Left cardiac atrium (tissue), 4 donors: Measurements from ENCODE around the gene PABPN1. TPM values are rescaled to one million over a fixed set of nuclear protein-coding genes. Genes with fewer than 3 reads are reported as not detected.
"Not testable (repeated sequence)": the region's sequence is repeated elsewhere in the genome, so short reads cannot be mapped to it uniquely, and the experiment has no call there.

Experiments
- ATAC-seq, 2 donors: fragments of 200-7000 bp; cut with Tn5 transposase; one replicate each; pipeline ENCODE4 v1.9.1; 2020; ENCODE audit warnings: mild to moderate bottlenecking in 2 of 2, moderate library complexity in 2 of 2
- DNase-seq: peaks from one replicate; pipeline ENCODE4 v3.0.0-alpha.2; 2020
- intact Hi-C, 2 donors: fragments of 100-400 bp; cut with DNase I; formaldehyde crosslinking; loops; one replicate each; pipeline versions ENCODE4 v1.14.1 to v1.15.1; 2022 to 2023
- total RNA-seq, 2 donors: library from RNA; stranded (reverse); fragmentation: NEBNext Ultra II Directional; extraction: Animal tissue kit (Norgen Biotek cat#: 25700); gene quantifications; one replicate each; pipeline ENCODE4 v1.2.1, GENCODE V29; 2021
- donor health status: DM: no; HTN: yes; CAD: no.
- donor health status: DM: no; HTN: yes; CAD: no; lungs with severe emphysema.
- donor health status: DM: yes; HTN: yes; CAD: no.
- donor health status: Dilated cardiomyopathy.

Gene PABPN1
- total RNA-seq, 2 donors from 2014 or later = 74.4 to 94.1 TPM

DNA sequence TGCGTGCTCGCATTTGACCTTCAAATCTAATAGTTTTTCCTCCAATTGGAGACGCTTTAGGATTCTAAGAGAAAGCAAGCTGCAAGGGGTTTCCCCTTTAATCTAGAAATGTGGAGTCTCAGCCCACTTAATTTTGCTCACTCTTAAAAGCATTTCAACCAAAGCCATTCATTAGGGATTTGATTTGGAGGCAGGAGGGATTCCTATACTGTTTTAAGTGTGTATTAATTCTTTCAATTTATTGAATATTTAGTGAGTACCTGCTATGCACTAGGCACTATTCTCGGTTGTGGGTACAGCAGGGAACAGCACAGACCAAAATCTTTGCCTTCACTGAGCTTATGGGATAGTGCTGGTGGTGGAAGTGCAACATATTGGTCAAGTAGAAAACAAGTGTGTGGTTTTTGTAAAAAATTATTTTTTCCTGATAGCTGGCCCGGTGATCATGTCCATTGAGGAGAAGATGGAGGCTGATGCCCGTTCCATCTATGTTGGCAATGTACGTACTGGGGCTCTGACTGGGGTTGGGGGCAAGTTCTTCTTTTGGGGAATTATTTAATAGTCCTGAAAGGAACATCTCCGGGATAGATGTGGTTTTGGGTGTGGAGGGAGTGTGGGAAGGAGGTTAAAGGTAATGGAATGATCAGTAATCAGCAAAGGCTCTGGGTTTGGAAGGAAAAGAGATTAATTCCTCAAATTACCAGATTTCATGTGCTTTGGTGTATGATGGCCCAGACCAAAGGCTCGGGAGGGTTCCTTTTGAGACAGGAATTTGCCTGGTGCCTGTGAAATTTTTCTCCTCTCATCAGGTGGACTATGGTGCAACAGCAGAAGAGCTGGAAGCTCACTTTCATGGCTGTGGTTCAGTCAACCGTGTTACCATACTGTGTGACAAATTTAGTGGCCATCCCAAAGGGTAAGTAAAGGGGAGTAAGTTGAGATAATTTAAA is 1.6 kb downstream of the PABPN1 start:
- intact Hi-C loops = loop anchor here (5.0 to 10.0 kb wide), 3 partner anchors 132 to 242 kb away; partner anchors contain the start of genes AP1G2 (in 1 of the 2) and NGDN (in 1 of the 2)
- no peak for DNase-seq
- ATAC-seq = no peak

DNA sequence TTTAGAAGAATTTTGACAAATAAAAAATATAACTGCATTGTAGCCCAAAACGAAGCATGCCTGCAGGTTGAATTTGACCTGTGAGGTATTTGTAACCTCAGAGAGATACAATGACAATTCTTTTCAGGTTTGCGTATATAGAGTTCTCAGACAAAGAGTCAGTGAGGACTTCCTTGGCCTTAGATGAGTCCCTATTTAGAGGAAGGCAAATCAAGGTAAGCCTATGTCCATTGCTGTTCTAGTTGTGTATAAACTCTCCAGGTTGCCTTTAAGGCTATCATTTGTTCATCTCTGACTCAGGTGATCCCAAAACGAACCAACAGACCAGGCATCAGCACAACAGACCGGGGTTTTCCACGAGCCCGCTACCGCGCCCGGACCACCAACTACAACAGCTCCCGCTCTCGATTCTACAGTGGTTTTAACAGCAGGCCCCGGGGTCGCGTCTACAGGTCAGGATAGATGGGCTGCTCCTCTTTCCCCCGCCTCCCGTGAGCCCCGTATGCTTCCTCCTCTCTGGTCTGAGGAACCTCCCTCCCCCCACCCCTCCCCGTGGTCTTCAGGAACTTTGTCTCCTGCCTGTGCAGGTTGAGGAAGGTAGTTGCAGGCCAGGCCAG is 2.7 kb downstream of the PABPN1 start:
- DNase-seq = no peak
- intact Hi-C loops = loop anchor here (5.0 to 10.0 kb wide), 3 partner anchors 131 to 241 kb away; partner anchors contain the start of genes AP1G2 (in 1 of the 2) and NGDN (in 1 of the 2)
- ATAC-seq = no peak

DNA sequence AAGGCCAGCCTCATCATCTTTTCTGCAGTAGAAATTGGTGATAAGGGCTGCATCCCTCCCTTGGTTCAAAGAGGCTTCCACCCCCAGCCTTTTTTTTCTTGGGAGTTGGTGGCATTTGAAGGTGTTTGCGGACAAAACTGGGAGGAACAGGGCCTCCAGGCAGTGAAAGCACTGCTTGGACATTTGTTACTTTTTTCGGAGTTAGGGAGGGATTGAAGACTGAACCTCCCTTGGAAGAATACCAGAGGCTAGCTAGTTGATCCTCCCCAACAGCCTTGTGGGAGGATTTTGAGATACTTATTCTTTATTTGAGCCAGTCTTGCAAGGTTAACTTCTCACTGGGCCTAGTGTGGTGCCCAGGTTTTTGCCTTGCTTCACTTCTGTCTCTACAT is 3.2 kb downstream of the PABPN1 start:
- DNase-seq = no peak
- intact Hi-C loops = loop anchor here (5.0 to 10.0 kb wide), 3 partner anchors 130 to 240 kb away; partner anchors contain the start of genes AP1G2 (in 1 of the 2) and NGDN (in 1 of the 2)
- ATAC-seq = no peak

DNA sequence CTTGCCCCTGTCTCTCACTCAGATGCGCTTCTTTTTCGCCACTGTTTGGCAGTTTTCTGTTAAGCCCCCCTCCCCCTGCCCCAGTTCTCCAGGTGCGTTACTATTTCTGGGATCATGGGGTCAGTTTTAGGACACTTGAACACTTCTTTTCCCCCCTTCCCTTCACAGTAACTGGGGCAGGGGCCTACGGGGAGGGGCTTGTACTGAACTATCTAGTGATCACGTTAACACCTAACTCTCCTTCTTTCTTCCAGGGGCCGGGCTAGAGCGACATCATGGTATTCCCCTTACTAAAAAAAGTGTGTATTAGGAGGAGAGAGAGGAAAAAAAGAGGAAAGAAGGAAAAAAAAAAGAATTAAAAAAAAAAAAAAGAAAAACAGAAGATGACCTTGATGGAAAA is 3.7 kb downstream of the PABPN1 start:
- DNase-seq (no peak), ATAC-seq (no peak)
- intact Hi-C loops = loop anchor here (5.0 to 10.0 kb wide), 4 partner anchors 37 to 240 kb away; partner anchors contain the start of genes AP1G2 (in 1 of the 2) and NGDN (in 1 of the 2)

DNA sequence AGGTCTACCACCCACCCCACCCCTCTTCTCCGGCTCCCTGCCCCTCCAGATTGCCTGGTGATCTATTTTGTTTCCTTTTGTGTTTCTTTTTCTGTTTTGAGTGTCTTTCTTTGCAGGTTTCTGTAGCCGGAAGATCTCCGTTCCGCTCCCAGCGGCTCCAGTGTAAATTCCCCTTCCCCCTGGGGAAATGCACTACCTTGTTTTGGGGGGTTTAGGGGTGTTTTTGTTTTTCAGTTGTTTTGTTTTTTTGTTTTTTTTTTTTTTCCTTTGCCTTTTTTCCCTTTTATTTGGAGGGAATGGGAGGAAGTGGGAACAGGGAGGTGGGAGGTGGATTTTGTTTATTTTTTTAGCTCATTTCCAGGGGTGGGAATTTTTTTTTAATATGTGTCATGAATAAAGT is 4.5 kb downstream of the PABPN1 start:
- intact Hi-C loops = loop anchor here (5.0 to 10.0 kb wide), 3 partner anchors 37 to 239 kb away; partner anchors contain the start of gene AP1G2 (in 1 of the 2)
- not testable (repeated sequence) for ATAC-seq, DNase-seq

DNA sequence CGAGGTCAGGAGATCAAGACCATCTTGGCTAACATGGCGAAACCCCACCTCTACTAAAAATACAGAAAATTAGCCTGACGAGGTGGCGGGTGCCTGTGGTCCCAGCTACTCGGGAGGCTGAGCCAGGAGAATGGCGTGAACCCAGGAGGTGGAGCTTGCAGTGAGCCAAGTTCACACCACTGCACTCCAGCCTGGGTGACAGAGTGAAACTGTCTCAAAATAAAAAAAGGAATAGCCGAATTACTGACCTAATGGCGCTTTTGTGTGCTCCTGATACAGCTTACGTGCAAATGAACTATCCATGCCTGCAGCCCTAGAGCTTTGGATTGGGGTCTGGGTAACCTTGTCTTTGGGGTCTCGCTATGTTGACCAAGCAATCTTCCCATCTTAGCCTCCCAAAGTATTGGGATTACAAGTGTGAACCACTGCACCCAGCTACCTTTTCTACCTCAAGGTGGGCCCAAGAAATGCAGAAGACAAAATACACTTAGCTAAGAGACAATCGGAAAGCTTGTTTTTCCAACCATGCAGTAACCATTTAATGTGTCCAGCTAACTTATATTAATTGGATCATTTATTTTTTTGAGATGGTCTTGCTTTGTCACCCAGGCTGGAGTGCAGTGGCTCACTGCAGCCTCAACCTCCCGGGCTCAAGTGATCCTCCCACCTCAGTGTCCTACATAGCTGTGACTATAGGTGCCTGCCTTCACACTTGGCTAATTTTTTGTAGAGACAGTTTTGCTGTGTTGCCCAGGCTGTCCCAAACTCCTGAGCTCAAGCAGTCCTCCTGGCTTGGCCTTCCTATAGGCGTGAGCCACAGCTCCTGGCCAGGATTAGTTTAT is 5.5 kb downstream of the PABPN1 start:
- intact Hi-C loops = loop anchor here (5.0 to 10.0 kb wide), 3 partner anchors 36 to 238 kb away; partner anchors contain the start of gene AP1G2 (in 1 of the 2)
- no peak for ATAC-seq
- DNase-seq = no peak

DNA sequence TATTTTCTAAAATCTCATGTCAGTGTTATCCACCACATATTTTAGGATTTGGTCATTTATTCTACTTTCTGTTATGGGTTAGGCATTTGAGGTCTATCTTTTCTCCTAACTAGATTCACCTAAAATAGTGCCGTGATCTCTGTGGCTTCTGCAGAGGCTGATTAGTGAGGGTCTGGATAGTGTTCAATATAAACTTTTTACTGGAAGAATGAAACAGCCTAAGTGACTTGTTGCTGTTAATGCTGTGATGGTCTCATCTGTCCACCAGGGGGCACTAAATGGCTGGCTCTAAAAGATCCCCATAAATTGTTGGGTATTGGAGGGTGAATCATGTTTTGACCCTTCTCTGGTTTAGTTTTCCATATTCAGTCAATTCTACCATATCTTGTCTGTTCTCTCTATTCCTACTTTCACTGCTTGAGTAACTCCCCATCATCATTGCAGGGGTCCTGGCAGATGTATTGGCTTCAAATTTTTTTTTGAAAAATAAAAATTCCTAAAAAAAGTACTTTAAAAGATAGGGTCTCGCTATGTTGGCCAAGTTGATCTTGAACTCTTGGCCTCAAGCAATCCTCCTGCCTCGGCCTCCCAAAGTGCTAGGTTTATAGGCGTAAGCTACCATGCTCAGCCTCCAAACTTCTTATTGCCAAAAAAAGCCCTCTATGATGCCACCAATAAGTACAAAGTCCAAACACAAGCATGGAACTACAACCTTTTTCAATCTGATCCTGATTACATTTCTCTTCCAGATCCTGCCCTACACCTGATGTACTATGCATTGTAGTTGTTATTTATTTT is 6.9 kb downstream of the PABPN1 start:
- intact Hi-C loops = loop anchor here (2.0 to 10.0 kb wide), 4 partner anchors 34 to 237 kb away; partner anchors contain the start of gene AP1G2 (in 1 of the 2)
- peak; percentile 64 to 68 for ATAC-seq
- peak; percentile 72 for DNase-seq

DNA sequence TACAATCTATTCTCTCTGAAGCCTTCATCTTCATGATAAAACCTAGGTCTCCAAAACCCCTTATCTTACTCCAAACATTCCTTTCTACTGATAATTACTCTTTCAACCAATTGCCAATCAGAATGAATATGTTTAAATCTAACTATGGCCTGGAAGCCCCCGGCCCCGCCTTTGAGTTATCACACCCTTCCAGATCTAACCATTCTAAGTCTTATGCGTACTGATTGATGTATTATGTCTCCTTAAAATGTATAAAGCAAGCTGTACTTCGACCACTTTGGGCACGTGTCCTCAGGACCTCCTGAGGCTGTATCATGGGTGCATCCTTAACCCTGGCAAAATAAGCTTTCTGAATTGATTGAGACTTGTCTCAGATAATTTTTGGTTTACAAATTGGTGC is 14.4 kb downstream of the PABPN1 start:
- intact Hi-C loops = no loop called here
- no peak for ATAC-seq
- DNase-seq = no peak

DNA sequence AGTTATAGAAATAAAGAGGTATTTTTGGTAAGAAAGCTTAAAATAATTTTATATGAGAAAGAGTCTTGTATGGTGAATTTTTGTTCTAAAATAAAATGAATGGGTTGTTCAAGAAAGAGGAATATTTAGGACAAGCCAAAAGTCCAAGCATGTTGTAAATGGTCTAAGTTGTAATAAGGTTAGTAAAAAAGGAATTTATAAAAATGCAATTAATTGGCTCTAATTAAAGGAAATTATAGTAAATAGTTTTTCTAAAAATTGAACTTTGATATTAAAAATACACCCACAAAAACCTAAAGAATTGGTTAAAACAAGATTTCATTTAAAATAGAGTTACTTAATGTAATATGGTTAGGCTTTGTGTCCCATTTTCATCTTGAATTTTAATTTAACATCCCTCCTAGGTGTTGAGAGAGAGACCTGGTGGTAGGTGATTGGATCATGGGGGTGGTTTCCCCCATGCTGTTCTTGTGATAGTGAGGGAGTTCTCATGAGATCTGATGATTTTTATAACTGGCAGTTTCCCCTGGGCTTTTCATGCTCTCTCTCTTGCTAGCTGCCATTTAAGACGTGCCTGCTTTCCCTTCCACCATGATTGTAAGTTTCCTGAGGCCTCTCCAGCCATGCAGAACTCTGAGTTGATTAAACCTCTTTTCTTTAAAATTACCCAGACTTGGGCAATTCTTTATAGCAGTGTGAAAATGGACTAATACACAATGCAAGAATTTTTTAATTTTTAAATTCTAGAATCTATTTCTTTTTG is 18.4 kb downstream of the PABPN1 start:
- no peak for ATAC-seq
- no peak for DNase-seq
- intact Hi-C loops = no loop called here

DNA sequence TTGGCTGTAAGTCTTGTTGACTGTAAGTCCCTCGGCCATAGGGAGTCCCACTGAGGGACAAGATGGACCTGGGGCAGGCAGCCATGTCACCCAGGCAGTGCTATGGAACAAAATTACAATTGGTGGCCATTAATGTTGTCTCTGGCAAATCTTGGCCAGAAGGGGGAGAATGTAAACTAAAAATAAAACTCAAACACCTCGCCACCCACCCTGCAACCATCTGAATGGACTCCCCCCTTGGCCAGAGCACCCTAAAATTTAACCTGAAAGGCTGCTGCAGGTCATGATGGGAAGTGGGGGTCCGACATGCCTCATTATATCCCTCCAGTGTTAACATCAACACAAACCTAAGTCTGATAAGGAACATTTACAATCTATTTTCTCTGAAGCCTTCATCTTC is 23.2 kb downstream of the PABPN1 start:
- ATAC-seq = no peak

DNA sequence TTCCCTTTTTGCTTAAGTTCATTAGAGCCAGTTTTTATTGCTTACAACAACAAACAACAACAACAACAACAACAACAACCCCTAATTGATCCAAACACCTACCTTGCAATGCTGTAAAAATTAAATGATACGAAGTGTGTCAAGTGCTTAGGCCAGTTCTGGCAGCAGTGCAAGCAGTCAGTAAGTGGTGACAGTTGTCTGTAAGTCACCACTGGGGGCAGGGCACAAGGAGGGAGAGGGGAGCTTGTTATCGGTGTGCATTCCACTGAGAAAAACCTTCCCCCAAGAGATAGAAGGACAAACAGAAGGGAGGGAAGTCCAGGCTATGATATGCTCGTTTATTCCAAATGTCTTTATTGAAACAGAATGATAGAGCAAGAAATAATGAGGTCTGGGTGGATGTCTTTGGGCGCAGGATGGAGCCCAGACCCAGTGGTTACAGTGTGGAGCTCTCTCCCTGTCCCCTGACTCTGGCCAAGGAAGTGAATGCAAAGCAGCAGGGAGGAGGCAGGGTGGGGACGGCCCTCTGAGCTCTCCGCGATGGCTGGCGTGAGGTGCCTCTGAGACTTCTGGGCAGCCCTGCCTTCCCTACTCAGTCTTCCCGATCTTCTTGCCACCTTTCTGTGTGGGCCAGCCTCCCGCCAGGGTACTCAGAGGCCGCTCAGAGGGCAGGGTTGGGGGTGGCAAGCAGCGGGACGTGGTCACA is 24.9 kb downstream of the PABPN1 start:
- peak; percentile 31 to 60 for ATAC-seq
- no peak for DNase-seq
- intact Hi-C loops = no loop called here

More for the DNA sequence above, 23.2 kb downstream of the PABPN1 start:
- intact Hi-C loops = no loop called here
- DNase-seq = no peak

DNA sequence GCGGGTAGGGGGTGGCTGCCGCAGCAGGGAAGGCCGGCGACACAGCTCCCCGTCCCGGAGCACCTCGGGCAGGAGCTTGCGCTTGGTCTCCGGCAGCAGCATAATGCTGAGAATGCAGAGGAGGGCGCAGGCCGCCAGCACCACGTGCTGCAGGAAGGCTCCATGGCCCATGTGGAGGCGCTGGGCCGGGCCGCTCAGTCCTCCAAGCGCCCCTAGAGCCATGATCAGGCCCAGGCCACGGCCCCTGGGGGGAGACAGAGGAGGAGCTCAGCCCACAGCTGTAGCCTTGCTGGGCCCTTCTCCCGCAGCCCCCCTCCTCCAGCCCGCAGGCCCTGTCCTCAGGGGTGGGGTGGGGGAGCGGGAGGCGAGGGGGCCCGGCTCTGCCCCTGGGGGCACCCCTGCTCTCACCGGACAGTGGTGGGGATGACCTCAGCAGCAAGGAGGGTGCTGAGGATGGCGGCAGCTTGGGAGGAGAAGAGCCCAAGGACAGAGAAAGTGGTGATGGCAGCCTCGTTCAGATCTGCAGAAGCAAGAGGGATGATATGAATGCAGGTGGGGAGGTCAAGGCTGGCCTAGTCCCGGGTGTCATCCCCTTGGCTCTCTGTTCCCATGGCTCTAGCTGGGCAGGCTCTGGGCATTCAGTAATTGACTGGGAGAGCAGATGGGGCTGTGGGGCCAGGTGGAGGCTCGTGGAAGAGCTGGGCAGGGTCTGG is 25.6 kb downstream of the PABPN1 start:
- no peak for DNase-seq
- ATAC-seq = peak; percentile 7 to 30

DNA sequence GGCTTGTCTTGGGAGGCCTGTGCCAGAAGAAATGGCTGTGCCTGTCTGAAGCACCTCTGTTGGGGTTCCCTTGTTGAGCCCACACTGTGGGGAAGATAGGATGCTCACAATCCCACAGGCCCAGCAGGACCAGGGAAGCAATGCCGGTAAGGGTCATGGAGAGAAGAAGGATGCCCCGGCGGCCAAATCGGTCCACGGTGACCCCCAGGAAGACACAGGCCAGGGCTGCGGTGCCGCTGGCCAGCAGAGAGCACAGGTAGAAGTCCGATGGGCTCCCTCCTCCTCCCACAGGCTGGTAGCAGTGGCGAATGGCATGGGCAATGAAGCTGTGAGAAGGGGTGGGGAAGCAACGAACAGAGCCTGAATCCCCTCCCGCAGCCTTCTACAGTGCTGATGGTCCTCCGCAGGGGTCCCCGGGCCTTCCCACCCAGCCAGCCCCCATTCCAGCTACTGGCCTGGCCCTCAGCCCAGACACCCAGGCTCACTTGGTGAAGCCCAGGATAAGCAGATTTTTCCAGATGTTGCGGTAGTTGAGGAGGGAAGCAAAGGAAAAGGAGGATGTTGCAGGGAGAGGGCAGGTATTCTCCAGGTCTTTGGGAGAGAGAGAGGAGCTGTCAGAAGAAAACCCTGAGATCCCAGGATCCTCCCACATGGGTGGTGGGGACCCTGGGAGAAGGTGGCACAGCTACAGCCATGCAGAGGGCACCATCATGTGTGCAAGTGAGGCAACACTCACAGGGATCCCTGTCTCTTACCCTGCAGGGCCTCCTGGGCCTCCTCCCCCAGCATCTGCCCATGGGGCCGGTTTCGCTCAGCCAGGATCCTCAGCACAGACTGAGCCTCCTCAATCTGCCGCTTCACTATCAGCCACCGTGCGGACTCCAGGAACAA is 26.4 kb downstream of the PABPN1 start:
- ATAC-seq (no peak), DNase-seq (no peak)
- intact Hi-C loops = no loop called here

More for the DNA sequence above, 25.6 kb downstream of the PABPN1 start:
- intact Hi-C loops = no loop called here

DNA sequence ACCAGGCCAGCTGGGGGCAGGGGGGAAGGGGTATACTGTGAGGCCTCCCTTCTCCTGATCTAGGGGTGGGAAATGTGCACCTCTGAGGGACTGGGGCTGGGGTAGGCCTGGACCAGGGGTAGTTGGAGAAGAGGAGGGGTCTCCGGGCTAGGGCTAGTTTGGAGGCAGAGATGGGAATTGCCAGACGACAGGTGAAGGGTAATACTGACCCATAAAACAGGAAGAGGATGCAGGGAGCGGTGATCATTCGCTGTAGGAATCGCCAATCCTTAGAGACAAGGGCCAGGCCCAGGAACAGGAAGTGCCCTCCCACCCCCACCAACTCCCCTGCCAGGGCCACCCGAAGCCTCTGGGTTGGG is 27.0 kb downstream of the PABPN1 start:
- ATAC-seq (no peak), DNase-seq (no peak)
- intact Hi-C loops = no loop called here

DNA sequence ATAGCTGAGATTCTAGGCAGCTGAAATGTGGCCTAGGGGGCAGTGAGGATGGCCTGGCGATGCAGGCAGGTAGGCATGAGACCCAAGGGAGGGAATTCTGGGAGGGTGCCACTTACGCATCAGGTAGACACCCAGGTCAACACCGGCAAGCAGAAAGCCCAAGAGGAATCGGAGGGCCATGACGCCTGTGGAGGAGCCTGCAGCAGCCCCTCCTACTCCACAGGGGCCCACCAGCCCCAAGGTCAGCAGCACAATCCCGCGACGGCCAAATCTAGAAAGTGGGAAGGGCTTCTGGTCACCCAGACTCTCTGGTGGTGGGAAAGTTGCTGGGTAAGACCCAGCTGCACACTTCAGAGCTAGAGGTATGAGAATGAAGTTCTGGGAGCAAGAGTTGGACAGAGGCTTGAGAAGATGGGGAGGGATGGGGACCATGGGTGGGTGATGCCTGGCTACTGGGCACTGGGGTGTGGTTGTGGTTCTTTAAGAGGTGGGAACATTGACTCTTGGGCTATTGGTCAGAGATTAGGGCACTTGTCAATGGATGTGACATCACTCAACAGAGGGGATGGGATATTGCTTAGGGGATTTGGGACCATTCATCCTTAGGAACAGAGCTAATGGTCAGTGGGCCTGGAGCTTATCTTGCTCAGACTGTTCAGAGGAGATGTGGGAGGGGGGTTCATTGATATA is 28.0 kb downstream of the PABPN1 start:
- DNase-seq (no peak), ATAC-seq (no peak)
- intact Hi-C loops = no loop called here
